Liver (tissue), 3 donors: ENCODE measurements around the gene PPT2.

ENCODE experiments used
- EGR1 ChIP-seq, 2 donors: IDR thresholded peaks; 2 replicates each; pipeline ENCODE4 v1.6.1; 2016 to 2018; ENCODE audit warnings: antibody characterized with exemption in 2 of 2, low read depth in 2 of 2
- FOXA1 ChIP-seq: IDR thresholded peaks from 2 replicates; pipeline ENCODE4 v1.6.1; 2016; ENCODE audit warnings: antibody characterized with exemption
- RAD21 ChIP-seq, 2 donors: IDR thresholded peaks; 2 replicates each; pipeline ENCODE4 v1.6.1; 2016; ENCODE audit warnings: antibody characterized with exemption in 2 of 2, mild to moderate bottlenecking in 2 of 2
- YY1 ChIP-seq: IDR thresholded peaks from 2 replicates; pipeline ENCODE4 v1.6.1; 2016; ENCODE audit warnings: antibody characterized with exemption, mild to moderate bottlenecking
- TF ChIP-seq, protein P1 (sequence below): fragments of 150-350 bp; IDR thresholded peaks from 2 replicates; pipeline ENCODE4 v1.5.1; 2017; ENCODE audit warnings: improper control_type of control experiment, low read depth, low read length; ENCODE audit not compliant: missing input control
- TF ChIP-seq, protein P2 (sequence below): IDR thresholded peaks from 2 replicates; pipeline ENCODE4 v1.6.1; 2016; ENCODE audit warnings: antibody characterized with exemption
- TF ChIP-seq, protein P3 (sequence below): IDR thresholded peaks from 2 replicates; pipeline ENCODE4 v1.6.1; 2016; ENCODE audit warnings: antibody characterized with exemption
- donor health status: healthy.
- donor health status: healthy.

DNA sequence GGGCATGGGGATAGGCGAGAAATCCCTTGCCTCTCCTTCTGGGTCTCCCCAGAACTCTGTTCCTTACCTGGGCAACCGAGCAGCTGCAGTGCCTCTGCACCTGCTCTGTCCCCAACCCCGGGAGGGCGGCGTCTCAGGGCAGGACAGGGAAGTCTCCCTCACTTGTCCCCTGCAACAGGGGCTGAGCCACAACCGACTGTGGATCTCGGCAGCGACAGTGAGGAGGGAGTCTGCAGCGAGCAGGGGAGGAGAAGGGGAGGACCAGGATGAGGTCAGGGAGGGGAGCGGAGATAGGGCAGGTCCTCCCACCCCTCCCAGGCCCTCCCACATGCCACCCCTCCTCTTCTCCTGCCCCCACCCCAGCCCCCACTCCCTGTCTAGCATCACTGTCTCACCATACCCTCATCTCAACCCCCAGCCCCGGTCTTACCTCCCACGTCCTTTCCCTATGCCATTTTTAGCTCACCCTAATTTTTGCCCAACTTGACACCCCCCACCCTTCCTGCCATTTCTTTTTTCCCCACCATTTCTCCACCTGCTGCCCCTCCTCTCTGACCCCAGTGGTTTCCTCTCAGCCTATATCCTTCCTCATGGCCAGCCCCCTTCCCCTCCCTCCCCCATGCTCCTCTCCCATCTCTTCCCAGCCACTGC, 44.7 kb upstream of the PPT2 start, which contains the start of gene TNXB:
- TF ChIP-seq, protein P1, sequence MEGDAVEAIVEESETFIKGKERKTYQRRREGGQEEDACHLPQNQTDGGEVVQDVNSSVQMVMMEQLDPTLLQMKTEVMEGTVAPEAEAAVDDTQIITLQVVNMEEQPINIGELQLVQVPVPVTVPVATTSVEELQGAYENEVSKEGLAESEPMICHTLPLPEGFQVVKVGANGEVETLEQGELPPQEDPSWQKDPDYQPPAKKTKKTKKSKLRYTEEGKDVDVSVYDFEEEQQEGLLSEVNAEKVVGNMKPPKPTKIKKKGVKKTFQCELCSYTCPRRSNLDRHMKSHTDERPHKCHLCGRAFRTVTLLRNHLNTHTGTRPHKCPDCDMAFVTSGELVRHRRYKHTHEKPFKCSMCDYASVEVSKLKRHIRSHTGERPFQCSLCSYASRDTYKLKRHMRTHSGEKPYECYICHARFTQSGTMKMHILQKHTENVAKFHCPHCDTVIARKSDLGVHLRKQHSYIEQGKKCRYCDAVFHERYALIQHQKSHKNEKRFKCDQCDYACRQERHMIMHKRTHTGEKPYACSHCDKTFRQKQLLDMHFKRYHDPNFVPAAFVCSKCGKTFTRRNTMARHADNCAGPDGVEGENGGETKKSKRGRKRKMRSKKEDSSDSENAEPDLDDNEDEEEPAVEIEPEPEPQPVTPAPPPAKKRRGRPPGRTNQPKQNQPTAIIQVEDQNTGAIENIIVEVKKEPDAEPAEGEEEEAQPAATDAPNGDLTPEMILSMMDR: no peak
- TF ChIP-seq RAD21 (IDR thresholded peaks at IDR 0.05) (no peak), EGR1 (IDR thresholded peaks at IDR 0.05; ENCODE audit: low read depth in 2 of 2) (no peak), YY1 (no peak), FOXA1 (no peak)
- TF ChIP-seq, protein P2, sequence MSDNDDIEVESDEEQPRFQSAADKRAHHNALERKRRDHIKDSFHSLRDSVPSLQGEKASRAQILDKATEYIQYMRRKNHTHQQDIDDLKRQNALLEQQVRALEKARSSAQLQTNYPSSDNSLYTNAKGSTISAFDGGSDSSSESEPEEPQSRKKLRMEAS: no peak
- TF ChIP-seq, protein P3, sequence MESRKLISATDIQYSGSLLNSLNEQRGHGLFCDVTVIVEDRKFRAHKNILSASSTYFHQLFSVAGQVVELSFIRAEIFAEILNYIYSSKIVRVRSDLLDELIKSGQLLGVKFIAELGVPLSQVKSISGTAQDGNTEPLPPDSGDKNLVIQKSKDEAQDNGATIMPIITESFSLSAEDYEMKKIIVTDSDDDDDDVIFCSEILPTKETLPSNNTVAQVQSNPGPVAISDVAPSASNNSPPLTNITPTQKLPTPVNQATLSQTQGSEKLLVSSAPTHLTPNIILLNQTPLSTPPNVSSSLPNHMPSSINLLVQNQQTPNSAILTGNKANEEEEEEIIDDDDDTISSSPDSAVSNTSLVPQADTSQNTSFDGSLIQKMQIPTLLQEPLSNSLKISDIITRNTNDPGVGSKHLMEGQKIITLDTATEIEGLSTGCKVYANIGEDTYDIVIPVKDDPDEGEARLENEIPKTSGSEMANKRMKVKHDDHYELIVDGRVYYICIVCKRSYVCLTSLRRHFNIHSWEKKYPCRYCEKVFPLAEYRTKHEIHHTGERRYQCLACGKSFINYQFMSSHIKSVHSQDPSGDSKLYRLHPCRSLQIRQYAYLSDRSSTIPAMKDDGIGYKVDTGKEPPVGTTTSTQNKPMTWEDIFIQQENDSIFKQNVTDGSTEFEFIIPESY: no peak
